GM20000 (cell line): ENCODE data around the gene HEY2.

Experiments
- DNase-seq: peaks from one replicate; pipeline ENCODE4 v3.0.0; 2012; ENCODE audit warnings: low spot score
- CTCF ChIP-seq: IDR thresholded peaks from 2 replicates; pipeline ENCODE4 v1.5.1; 2012; ENCODE audit warnings: mild to moderate bottlenecking, control low read depth; ENCODE audit errors: extremely low read depth, missing control alignments

The HEY2 gene

DNA sequence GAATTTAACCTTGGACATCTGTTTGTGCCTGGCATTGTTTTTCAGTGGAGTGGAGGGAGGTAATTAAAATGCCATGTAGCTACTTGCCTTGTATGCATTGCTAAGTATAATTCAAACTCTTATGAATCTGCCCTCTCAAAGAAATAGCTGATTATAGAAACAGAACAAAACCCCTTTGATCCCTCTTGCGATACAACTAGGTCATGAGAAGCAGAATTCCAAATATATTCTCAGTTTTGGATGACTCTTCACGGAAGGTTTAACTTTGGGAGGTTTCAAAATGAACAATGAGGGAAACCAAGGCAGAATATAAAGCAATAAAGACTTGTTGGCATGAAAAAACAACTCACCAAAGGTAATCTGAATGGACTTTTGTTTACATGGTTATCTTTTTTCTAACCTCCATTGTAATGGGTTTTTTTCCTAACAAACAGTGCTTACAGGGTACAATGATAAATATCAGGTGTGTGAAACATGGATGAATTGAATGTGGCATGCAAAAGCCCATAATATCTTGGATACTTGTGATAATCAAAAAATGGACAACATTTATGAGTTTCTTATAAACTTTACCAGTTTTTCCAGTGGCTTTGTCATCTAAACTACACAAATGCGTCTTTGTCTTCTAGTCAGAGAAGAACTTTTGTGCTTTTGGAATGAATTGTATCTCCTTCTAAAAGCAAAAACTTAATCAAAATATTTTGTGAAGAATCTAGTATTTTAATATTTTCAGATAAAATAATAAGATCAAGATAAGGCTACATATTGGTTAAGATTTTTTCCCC lies 15.7 kb upstream of the HEY2 start:
- no peak for DNase-seq
- TF ChIP-seq CTCF, result no peak

GRCh38 chr6:125738276-125738675 lies 11.2 kb upstream of the HEY2 start:
- TF ChIP-seq CTCF, result no peak

GRCh38 chr6:125739364-125739763 lies 10.1 kb upstream of the HEY2 start:
- TF ChIP-seq CTCF, result no peak

More at GRCh38 chr6:125738276-125738675, 11.2 kb upstream of the HEY2 start:
- DNase-seq, result no peak

DNA sequence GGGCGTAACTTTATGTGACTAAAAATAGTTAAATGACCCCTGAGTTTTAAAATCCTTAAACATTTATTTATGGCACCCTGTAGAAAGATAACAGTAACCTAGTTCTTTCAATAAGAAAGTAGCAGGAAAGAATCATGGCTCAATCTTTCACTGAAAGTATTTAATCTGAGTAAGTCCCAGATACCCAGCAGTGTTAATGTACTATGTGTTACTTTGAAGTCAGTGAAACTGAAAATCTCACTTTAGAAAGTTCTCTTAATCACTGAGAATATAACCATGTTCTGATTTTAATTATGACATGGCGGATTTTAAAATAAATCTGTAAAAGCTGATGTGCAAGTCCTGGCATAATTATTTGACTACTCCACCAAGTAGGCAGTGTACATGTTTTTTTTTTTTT lies 8.1 kb upstream of the HEY2 start:
- DNase-seq, result no peak
- no peak for TF ChIP-seq CTCF

More at GRCh38 chr6:125739364-125739763, 10.1 kb upstream of the HEY2 start:
- DNase-seq, result no peak

- no peak for DNase-seq
- no peak for TF ChIP-seq CTCF
Observed at GRCh38 chr6:125742024-125742423, 7.4 kb upstream of the HEY2 start.

GRCh38 chr6:125742464-125743120 lies 6.8 kb upstream of the HEY2 start:
- no peak for TF ChIP-seq CTCF

DNA sequence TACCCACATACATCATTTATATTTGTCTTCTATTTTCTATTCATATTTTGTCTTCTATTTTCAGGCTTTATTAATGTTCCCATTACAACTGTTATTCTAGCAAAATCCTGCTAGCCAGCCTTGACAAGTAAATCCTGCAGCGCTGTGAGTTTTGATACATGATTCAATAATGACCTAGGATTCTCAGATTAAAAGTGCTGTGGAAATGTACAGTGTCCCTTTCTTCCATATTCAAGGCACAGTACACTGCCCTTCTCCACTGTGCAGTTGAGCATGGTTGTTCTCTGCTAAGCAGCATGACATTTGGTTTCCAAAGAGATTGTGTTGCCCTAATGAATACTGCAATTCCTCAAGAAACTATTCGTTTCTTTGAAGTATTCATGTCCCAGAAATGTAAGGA lies 5.8 kb upstream of the HEY2 start:
- no peak for DNase-seq

More at GRCh38 chr6:125742464-125743120, 6.8 kb upstream of the HEY2 start:
- DNase-seq, result no peak

More for the DNA sequence above, 5.8 kb upstream of the HEY2 start:
- no peak for TF ChIP-seq CTCF
